Gastrocnemius medialis (tissue), 4 donors: Measurements from ENCODE around the gene SPSB4.

Experiments used
- POLR2A ChIP-seq, 2 donors: fragments of 450-650 bp; IDR thresholded peaks; one replicate each; pipeline ENCODE4 v1.6.1; 2017; ENCODE audit warnings: antibody characterized with exemption in 2 of 2, mild to moderate bottlenecking in 2 of 2, moderate library complexity in 2 of 2
- TF ChIP-seq, protein P1 (sequence below), 5 experiments: fragments of 450-650 bp in 3 of 5; fragments of 200-600 bp in 2 of 5; sonication (generic) in 2 of 5; IDR thresholded peaks in 4 of 5; conservative IDR thresholded peaks in 1 of 5; 1 replicate in 4 of 5; 2 replicates in 1 of 5; pipeline ENCODE4 v1.5.1; 2016 to 2019; ENCODE audit warnings: antibody characterized with exemption in 5 of 5, mild to moderate bottlenecking in 3 of 5, moderate library complexity in 3 of 5

DNA sequence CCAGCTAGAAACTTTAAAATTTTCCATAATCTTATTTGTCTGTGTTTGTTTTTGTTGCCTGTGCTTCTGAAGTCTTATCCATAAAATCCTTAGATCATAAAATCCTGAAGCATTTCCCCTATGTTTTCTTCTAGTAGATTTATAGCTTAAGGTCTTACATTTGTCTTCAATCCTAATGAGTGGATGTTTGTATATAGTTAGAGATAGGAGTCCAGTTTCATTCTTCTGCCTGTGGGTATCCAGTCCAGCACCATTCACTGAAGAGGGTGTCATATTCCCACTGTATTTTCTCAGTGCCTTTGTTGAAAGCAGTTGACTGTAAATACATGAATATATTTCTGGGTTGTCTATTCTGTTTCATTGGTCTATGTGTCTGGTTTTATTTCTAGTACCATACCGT is 44.8 kb upstream of the SPSB4 start:
- TF ChIP-seq, protein P1, sequence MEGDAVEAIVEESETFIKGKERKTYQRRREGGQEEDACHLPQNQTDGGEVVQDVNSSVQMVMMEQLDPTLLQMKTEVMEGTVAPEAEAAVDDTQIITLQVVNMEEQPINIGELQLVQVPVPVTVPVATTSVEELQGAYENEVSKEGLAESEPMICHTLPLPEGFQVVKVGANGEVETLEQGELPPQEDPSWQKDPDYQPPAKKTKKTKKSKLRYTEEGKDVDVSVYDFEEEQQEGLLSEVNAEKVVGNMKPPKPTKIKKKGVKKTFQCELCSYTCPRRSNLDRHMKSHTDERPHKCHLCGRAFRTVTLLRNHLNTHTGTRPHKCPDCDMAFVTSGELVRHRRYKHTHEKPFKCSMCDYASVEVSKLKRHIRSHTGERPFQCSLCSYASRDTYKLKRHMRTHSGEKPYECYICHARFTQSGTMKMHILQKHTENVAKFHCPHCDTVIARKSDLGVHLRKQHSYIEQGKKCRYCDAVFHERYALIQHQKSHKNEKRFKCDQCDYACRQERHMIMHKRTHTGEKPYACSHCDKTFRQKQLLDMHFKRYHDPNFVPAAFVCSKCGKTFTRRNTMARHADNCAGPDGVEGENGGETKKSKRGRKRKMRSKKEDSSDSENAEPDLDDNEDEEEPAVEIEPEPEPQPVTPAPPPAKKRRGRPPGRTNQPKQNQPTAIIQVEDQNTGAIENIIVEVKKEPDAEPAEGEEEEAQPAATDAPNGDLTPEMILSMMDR (IDR thresholded peaks at IDR 0.05 in 4 of 5, conservative IDR thresholded peaks at IDR 0.05 in 1 of 5) = no peak
- no peak for TF ChIP-seq POLR2A (IDR thresholded peaks at IDR 0.05)
